ENCODE data around the gene NRXN2. TPM values are rescaled to one million over a fixed set of nuclear protein-coding genes. Genes with fewer than 3 reads are reported as not detected.

Gene NRXN2
- total RNA-seq, 4 donors from 2014 or later: 1.6 to 4.2 (median 3.0) TPM

GRCh38 chr11:64753380-64754123, 30.6 kb upstream of the NRXN2 start:
- DNase-seq: peak in 1 of 3 donors; percentile 27
- Histone ChIP-seq H3K4me3 (no peak overlapping the region), H3K36me3 (no peaks in the 10 kb centered on the region), H3K9me3 (no peaks in the 10 kb centered on the region), H3K27ac (no peak overlapping the region), H3K27me3 (no peaks in the 10 kb centered on the region), H3K4me1 (no peaks in the 10 kb centered on the region)
- TF ChIP-seq POLR2A (IDR thresholded peaks at IDR 0.05): no peak
- no peak for TF ChIP-seq CTCF (IDR thresholded peaks at IDR 0.05)

GRCh38 chr11:64753019-64753379, 30.0 kb upstream of the NRXN2 start:
- Histone ChIP-seq H3K9me3 (no peaks in the 10 kb centered on the region), H3K36me3 (no peaks in the 10 kb centered on the region), H3K27me3 (no peaks in the 10 kb centered on the region), H3K4me1 (no peaks in the 10 kb centered on the region), H3K27ac (no peak overlapping the region), H3K4me3 (no peak overlapping the region)
- DNase-seq: peak in 1 of 3 donors; percentile 34
- TF ChIP-seq POLR2A (IDR thresholded peaks at IDR 0.05): no peak
- no peak for TF ChIP-seq CTCF (IDR thresholded peaks at IDR 0.05)

- Histone ChIP-seq H3K27me3 (no peaks in the 10 kb centered on the region), H3K27ac (no peak overlapping the region), H3K4me1 (no peaks in the 10 kb centered on the region), H3K4me3 (no peak overlapping the region), H3K36me3 (no peaks in the 10 kb centered on the region), H3K9me3 (no peaks in the 10 kb centered on the region)
- TF ChIP-seq POLR2A (IDR thresholded peaks at IDR 0.05) (no peak), CTCF (IDR thresholded peaks at IDR 0.05) (no peak)
- DNase-seq: peak in 1 of 3 donors; percentile 27
Observed at GRCh38 chr11:64752175-64752970, 29.4 kb upstream of the NRXN2 start.

GRCh38 chr11:64751580-64751979, 28.6 kb upstream of the NRXN2 start:
- Histone ChIP-seq H3K4me1 (no peaks in the 10 kb centered on the region), H3K4me3 (no peak overlapping the region), H3K9me3 (no peaks in the 10 kb centered on the region), H3K27me3 (no peaks in the 10 kb centered on the region), H3K36me3 (no peaks in the 10 kb centered on the region), H3K27ac (no peak overlapping the region)
- TF ChIP-seq CTCF (IDR thresholded peaks at IDR 0.05): no peak
- no peak for TF ChIP-seq POLR2A (IDR thresholded peaks at IDR 0.05)
- no peak for DNase-seq

- DNase-seq: peak in 1 of 3 donors; percentile 26
- H3K4me1 ChIP-seq: peaks cover 0 to 4% (median 0%) of the 10 kb centered on the region in 4 donors
Observed at GRCh38 chr11:64751136-64751535, 28.1 kb upstream of the NRXN2 start.

More at GRCh38 chr11:64751136-64751535, 28.1 kb upstream of the NRXN2 start:
- TF ChIP-seq CTCF (IDR thresholded peaks at IDR 0.05): no peak
- no peak for TF ChIP-seq POLR2A (IDR thresholded peaks at IDR 0.05)
- Histone ChIP-seq H3K27ac (peak overlapping the region in 1 of 4 donors; percentile 17), H3K27me3 (no peaks in the 10 kb centered on the region), H3K4me3 (no peak overlapping the region), H3K36me3 (no peaks in the 10 kb centered on the region), H3K9me3 (no peaks in the 10 kb centered on the region)
